HG03039 (cell line): ENCODE results near the gene RPL18.

Experiments used
- ATAC-seq: cut with Tn5 transposase; IDR thresholded peaks from one replicate; pipeline ENCODE4 v1.9.1; 2021; ENCODE audit warnings: mild to moderate bottlenecking, moderate library complexity; ENCODE audit not compliant: unreplicated experiment

Gene RPL18

GRCh38 chr19:48614436-48615230 lies 4.3 kb downstream of the RPL18 start, which contains the start of gene FAM83E:
Gene FAM83E, minus strand, starts transcription at chr19:48615076. Its CDS starts 1,704 bp downstream, at chr19:48613372.
- ATAC-seq, result no peak

- ATAC-seq, result no peak
Observed at GRCh38 chr19:48613852-48614435, 5.0 kb downstream of the RPL18 start.

GRCh38 chr19:48613024-48613851 lies 5.7 kb downstream of the RPL18 start:
- ATAC-seq, result no peak

GRCh38 chr19:48611872-48612271 lies 7.1 kb downstream of the RPL18 start:
- no peak for ATAC-seq

GRCh38 chr19:48609571-48610108 lies 9.3 kb downstream of the RPL18 start:
- no peak for ATAC-seq

GRCh38 chr19:48608798-48609263 lies 10.1 kb downstream of the RPL18 start:
- ATAC-seq, result no peak

- no peak for ATAC-seq
Observed at GRCh38 chr19:48607359-48607755, 11.6 kb downstream of the RPL18 start.

- no peak for ATAC-seq
Observed at GRCh38 chr19:48606463-48607358, 12.3 kb downstream of the RPL18 start, which contains the start of gene SPACA4. Gene SPACA4, plus strand, starts transcription at chr19:48606742. Its CDS starts 237 bp downstream, at chr19:48606979.

GRCh38 chr19:48603850-48604249 lies 15.1 kb downstream of the RPL18 start:
- ATAC-seq, result no peak

GRCh38 chr19:48603449-48603848 lies 15.5 kb downstream of the RPL18 start:
- ATAC-seq, result no peak

GRCh38 chr19:48603001-48603400 lies 16.0 kb downstream of the RPL18 start:
- ATAC-seq, result no peak

GRCh38 chr19:48600679-48601417 lies 18.1 kb downstream of the RPL18 start:
- ATAC-seq, result no peak

- no peak for ATAC-seq
Observed at GRCh38 chr19:48598996-48599700, 19.8 kb downstream of the RPL18 start.

GRCh38 chr19:48596679-48597465 lies 22.1 kb downstream of the RPL18 start:
- no peak for ATAC-seq

- ATAC-seq, result no peak
Observed at GRCh38 chr19:48596237-48596636, 22.7 kb downstream of the RPL18 start.

GRCh38 chr19:48595833-48596232 lies 23.1 kb downstream of the RPL18 start:
- no peak for ATAC-seq

- ATAC-seq, result no peak
Observed at GRCh38 chr19:48595171-48595570, 23.8 kb downstream of the RPL18 start.

- ATAC-seq, result no peak
Observed at GRCh38 chr19:48591021-48591420, 28.0 kb downstream of the RPL18 start.
